ENCODE results near the gene DLG2. TPM values are rescaled to one million over a fixed set of nuclear protein-coding genes. Genes with fewer than 3 reads are reported as not detected.
A peak's percentile ranks its signal among the peaks of the same experiment; 100 is the strongest.
"Not testable (repeated sequence)": the region's sequence is repeated elsewhere in the genome, so short reads cannot be mapped to it uniquely, and the experiment has no call there.

The DLG2 gene
- total RNA-seq, 1 donor from 2014 or later: 14.4 TPM

DNA sequence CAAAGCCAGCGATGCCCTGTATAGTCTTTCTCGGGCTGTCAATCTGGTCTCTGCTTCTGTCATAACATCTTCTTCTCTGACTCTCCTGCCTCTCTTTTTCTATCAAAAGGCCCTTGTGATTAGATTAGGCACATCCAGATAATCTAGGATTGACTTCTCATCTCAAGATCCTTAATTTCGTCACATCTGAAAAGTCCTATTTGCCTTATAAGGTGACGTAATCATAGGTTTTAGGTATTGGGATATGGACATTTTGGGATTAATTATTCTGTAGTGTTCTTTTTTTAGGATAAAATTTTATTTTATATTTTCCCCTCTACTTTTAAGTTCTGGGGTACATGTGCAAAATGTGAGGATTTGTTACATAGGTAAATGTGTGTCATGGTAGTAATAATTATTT lies 1860.2 kb downstream of the DLG2 start:
- DNase-seq: no peak

DNA sequence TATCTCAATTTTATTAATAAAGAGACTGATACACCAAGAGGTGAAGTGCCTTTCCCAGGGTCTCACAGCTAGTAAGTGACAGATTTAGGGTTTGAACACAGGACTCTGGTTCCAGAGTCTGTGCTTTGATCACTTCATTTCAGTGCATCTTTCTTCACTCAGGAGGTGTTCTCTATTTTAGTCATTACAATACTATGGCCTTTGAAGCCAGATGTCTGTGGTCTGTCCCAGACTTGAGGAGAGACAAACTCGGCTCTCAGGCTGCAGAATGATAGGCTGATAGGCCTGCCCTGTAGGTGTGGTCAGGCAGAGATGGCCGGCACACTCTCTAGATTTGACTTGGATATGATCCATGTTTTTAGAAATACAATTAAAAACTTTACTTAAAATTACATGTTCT lies 1862.5 kb downstream of the DLG2 start:
- no peak for DNase-seq

DNA sequence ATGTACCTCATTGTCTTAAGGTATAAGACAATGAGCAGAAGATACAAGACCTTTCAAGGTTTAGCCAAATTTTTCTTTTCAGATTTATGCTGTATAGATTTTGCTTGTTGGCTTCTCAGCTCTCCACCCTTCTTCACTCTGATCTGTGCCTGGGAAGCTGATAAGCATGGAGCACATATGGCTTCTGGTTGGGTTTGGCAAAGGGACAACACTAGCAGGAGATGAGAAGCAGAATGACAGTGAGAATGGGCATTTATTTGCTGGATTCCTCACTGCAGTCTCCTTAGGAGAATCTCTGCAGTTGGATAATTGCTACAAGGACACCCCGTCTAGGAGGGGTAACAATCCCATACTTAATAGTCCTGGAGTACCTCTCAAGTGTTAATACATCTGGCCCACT lies 1866.2 kb downstream of the DLG2 start:
- no peak for DNase-seq

DNA sequence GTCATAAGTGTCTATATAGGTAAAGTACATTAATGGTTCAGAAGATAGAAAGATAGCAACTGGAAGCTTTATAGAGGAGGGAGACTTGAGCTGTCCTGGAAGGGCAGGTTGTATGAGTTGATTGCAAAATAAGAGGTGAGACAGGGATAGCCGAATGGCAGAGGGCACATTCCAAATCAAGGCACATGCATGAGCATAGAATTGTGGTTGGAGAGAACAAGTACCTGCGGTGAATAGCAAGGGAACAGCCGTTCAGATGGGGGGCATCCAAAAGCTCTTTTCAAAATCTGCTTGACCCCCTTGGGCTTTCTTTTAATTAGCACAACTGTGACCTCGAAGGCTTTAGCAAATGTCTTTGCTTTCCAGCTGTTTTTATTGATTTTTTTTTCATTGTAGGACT lies 1868.0 kb downstream of the DLG2 start:
- DNase-seq: no peak

DNA sequence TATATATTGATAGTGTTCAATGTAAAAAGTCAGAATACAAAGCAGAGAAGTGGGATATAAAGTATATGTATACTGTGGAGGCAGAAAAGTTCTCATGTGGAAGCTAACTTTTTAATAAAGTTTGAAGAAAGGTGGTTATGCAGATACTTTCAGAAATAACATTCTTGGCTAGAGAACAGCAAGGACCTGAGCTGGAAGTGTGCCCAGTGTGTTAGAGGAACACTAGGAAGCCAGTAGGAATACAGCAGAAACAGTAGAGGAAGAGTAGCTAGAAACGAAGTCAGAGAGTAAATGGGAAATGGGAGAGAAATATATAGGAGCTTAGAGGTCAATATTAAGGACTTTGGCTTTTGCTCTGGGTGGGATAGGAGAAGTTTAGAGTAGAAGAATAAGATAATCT lies 1876.1 kb downstream of the DLG2 start:
- no peak for DNase-seq

DNA sequence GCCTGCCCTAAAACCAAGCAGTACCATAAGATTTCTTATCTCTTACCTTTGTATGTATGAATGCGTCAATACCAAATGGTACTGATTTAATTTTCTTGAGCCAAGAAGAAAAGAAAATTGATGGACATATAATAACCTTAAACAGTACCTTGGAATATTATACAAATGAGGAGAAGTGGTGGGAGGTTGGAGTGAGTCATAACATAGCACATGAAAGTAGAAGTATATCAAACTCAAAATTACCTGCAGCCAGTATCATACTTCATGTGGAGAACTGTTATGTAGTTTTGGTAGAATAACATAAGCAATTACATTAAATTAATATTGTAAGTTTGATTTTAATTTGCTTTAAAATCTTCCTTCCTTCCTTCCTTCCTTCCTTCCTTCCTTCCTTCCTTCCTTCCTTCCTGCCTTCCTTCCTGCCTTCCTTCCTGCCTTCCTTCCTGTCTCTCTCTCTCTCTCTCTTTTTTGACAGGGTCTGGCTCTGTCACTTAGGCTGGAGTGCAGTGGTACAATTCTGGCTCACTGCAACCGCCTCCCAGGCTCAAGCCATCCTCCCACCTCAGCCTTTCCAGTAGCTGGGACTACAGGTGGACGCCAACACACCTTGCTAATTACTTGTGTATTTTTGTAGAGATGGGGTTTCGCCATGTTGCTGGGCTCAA lies 1880.1 kb downstream of the DLG2 start:
- no peak for DNase-seq

DNA sequence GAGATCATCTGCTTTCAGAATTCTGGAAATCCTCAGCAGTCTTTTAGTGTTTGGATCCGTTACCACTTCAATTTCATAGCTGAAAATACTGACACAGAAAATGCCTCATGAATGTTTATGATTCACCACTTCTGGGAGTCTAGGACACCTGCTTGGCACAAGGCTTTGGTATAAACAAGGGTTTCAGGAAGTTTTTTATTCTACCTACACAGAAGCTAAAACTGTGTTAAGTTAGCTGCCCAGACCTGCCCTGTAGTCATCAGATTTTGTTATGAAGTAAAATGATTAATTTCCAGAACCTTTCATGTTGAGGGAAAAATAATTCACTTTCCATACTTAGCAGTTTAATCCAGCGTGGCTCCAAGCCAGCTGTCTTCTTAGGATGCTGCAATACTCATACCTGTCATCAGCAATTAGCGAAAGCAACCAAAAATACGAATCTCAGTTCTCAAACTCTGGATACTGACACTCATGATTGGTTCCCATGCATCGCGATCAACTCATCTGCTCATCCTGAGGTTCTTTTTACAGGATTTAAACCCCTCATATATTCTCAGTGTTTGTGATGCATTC lies 1882.4 kb downstream of the DLG2 start:
- peak; percentile 40 for DNase-seq

GRCh38 chr11:83736684-83737083 lies 1890.5 kb downstream of the DLG2 start:
- DNase-seq: no peak

DNA sequence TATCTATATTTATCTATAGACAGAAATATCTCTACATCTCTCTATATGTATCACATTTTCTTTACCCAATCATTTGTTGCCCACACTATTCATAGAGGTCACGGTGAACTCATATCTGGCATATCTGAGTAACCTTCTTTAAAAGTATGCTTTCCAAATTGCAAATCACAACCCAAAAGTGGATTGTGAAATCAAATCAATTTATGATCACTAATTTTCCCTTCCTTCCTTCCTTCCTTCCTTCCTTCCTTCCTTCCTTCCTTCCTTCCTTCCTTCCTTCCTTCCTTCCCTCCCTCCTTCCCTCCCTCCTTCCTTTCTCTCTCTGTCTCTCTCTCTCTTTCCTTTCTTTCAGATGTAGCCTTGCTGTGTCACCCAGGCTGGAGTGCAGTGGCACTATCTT lies 1893.0 kb downstream of the DLG2 start:
- no peak for DNase-seq

GRCh38 chr11:83731288-83731687 lies 1895.9 kb downstream of the DLG2 start:
- DNase-seq: not testable (repeated sequence)

GRCh38 chr11:83728281-83728680 lies 1898.9 kb downstream of the DLG2 start:
- DNase-seq: no peak

DNA sequence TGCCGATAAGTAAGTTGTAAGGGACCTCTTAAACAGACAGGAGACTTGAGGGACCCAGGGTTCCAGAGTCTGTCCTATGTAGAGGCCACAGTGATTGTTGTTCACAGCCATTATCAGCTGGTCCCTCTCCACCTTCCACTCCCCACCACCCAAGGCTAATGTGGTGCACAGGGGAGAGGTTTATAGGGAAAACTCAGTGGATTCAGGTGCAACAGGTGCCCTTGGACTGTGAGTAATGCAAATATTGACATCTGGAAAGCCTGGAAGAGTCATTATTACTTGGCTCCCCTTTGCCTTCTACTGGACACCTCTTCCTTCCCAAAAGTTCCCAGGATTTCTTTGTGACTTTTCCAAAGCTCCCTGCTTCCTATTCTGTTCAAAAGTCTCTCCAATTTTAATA lies 1899.9 kb downstream of the DLG2 start:
- no peak for DNase-seq

- no peak for DNase-seq
Measured at GRCh38 chr11:83726316-83726715, 1900.8 kb downstream of the DLG2 start.

- DNase-seq: peak; percentile 50
Measured at GRCh38 chr11:83725728-83726127, 1901.4 kb downstream of the DLG2 start.

GRCh38 chr11:83725269-83725560 lies 1901.9 kb downstream of the DLG2 start:
- peak; percentile 45 for DNase-seq

GRCh38 chr11:83723999-83724398 lies 1903.1 kb downstream of the DLG2 start:
- DNase-seq: peak; percentile 81

DNA sequence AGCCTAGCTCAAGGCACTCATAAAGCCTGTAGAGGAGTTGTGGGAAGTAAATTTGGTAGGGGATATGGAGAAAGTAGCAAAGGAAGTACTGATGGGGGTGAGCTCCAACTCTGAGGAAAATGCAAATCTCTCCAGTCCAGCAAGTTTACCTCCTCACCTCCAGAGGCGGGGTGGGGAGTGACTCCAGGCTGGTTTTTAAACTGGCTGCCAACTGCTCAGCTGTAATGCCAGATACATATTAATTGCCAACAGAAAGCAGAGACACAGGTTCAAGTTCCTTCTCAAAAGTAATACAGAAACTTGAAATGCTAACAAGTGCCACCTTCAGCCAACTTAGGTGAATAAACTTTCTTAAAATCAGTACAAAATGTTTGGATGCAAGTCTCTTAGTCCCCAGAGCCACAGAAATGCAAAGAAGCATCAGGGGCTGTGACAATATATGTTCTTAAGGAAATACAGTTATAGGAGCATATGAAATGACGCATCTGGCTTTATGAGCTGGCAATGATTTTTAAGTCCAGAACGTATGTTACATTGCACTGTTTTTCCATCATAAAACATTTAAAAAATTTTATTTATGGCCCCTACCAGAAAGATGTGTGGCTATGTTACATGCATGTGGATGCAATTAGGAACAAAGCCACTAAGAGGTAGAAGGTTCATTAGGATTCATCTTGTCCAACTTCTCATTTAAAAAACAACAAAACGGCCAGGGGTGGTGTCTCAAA lies 1904.6 kb downstream of the DLG2 start:
- peak; percentile 26 for DNase-seq

DNA sequence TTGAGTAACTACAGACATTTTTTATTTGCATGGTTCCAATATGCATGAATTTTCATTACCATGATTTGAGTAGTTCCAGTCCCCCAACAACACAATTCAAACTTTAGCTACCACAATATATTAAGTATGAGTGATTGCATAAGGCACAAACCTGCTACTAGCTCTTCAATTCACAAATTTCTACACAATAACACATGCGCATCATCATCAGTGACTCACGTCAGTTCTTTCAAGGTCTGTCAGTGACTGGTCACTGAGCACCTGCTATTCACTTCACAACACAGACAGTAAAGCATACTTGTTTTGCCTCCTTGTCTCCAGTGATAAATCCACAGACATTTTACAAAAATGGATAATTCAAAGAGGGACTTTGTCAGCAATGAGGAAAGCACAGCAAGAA lies 1905.9 kb downstream of the DLG2 start:
- DNase-seq: no peak

- DNase-seq: no peak
Measured at GRCh38 chr11:83720675-83721074, 1906.5 kb downstream of the DLG2 start.

DNA sequence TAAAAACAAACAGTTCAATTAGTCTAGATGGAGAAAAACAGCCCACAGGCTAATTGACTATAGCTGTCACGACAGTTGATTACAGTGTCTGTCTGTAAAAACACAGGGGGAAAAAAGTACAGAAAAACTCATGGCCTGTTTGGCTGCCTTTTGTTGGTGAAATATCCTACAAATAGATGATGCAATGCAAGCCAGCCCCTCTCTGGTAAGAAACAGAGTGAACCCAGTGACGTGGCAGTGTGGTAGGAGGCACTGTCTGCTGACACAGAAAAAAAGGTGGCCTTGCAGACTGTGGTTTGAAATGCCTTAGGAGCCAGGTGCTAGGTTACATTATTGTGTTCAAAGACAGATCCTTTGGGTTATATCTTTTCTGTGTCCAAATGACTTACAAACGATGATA lies 1909.6 kb downstream of the DLG2 start:
- no peak for DNase-seq

DNA sequence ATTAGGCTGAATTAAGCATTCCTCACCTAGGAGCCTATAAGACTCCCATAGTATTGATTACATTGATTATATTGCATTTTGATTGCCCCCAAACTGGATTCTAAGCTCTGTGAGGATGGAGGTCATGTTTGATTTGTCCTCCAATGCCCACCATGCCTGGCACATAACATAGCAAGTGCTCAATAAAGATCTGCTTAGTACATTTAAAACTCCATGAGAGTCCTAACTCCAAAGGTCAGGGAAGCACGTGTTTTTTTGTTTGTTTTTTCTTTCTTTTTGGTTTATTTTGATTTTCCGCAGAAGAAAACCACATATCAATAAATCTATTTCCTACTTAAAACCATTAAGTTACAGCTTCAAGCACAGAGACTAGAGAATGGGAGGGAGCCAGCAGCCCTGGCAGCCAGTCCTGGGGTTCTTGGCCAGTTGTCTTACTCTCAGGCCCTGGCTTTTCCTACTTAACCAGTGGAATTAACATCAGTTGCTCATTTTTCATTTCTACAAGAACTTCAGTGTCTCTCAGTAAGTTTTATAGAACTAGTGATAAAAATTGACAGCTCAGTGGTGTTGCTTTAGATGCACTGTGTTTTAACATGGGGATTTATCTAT lies 1911.1 kb downstream of the DLG2 start:
- no peak for DNase-seq

DNA sequence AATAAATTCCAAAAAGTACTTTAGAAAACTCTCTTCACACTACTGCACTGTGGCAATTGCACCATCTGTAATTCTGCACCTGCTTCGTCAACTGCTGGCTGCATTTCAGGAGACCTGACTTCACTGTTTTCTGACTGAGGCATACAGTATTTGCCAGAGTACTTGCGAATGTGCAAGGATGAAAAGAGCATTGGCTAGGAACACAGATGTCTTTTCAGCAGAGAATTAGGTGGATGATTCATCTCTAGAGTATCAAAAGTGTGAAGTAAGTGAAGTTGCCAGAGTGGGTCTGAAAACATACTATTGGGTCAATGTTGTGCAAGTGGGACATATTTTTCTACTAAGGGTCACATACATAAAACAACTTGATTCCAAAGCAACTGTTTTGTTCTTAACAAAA lies 1913.4 kb downstream of the DLG2 start:
- peak; percentile 76 for DNase-seq

GRCh38 chr11:83711106-83711527 lies 1916.0 kb downstream of the DLG2 start:
- DNase-seq: no peak

DNA sequence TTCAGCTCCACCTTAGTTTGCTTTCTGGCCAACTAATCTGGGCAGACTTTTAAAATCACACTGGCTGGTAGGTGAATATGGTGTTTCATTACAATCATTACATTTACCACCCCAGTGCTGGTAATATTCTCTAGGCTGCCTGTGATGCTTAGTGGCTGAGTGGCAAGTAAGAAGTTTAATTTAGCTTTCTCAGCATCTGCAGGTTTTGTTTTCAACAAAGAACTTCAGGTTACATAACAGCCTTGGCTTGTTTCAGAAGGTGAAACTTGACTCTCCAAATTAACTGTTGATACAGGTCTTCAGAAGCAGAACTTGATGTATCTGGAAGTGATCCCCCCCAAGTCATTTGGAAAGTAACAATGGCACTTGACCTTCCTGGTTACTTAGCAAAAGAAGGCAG lies 1917.7 kb downstream of the DLG2 start:
- DNase-seq: no peak

All from tongue (tissue), 2 donors.